Esophagus (tissue), 2 donors: ENCODE data around the gene RAB40A. TPM values are rescaled to one million over a fixed set of nuclear protein-coding genes. Genes with fewer than 3 reads are reported as not detected.

Experiments
- H3K27ac ChIP-seq, 2 donors: one replicate each; pipeline ENCODE4 v1.5.1; 2013; ENCODE audit warnings: low read depth in 2 of 2, mild to moderate bottlenecking in 2 of 2, inconsistent platforms in 1 of 2, low read length in 1 of 2, moderate library complexity in 1 of 2
- H3K27me3 ChIP-seq, 2 donors: one replicate each; pipeline ENCODE4 v1.6.1; 2013; ENCODE audit warnings: low read length in 2 of 2, control low read depth in 1 of 2, mild to moderate bottlenecking in 1 of 2; ENCODE audit not compliant: insufficient read depth in 2 of 2, control insufficient read depth in 1 of 2
- H3K36me3 ChIP-seq, 2 donors: one replicate each; pipeline ENCODE4 v1.6.1; 2013; ENCODE audit warnings: low read length in 1 of 2; ENCODE audit not compliant: control insufficient read depth in 2 of 2, insufficient read depth in 2 of 2
- H3K4me1 ChIP-seq, 2 donors: one replicate each; pipeline ENCODE4 v1.6.1; 2013; ENCODE audit warnings: low read length in 1 of 2; ENCODE audit not compliant: control insufficient read depth in 2 of 2, insufficient read depth in 2 of 2
- H3K4me3 ChIP-seq, 2 donors: one replicate each; pipeline ENCODE4 v1.5.1; 2013; ENCODE audit warnings: low read length in 2 of 2, mild to moderate bottlenecking in 2 of 2, low read depth in 1 of 2, moderate library complexity in 1 of 2
- H3K9me3 ChIP-seq, 2 donors: one replicate each; pipeline ENCODE4 v1.6.1; 2013; ENCODE audit warnings: mild to moderate bottlenecking in 2 of 2, low read depth in 1 of 2, low read length in 1 of 2, moderate library complexity in 1 of 2; ENCODE audit not compliant: control insufficient read depth in 2 of 2, insufficient read depth in 1 of 2
- WGBS, 2 donors: extraction: QIAGEN DNeasy Blood & Tissue Kit; methylation state at CpG; one replicate each; pipeline ENCODE4 v1.1.7; 2013; 5-methylcytosine and 5-hydroxymethylcytosine counted together
- polyA plus RNA-seq, 2 donors: library from polyadenylated mRNA; stranded (reverse); fragments of 200-250 nt; gene quantifications; one replicate each; pipeline ENCODE4 v1.2.3, GENCODE V29; 2013
- donor health status: healthy with polysubstance abuse.
- donor health status: Bipolar disorder and iron deficiency.

Gene RAB40A
- polyA plus RNA-seq, 2 donors: 0.94 to 1.2 TPM

- 83 to 95% methylated on average over 1 of the region's 1 CpG for WGBS, 2 donors
- Histone ChIP-seq H3K36me3 (no peaks in the 10 kb centered on the region), H3K4me3 (no peak overlapping the region), H3K27ac (no peak overlapping the region), H3K9me3 (no peaks in the 10 kb centered on the region), H3K4me1 (no peaks in the 10 kb centered on the region), H3K27me3 (peaks cover 0 to 5% of the 10 kb centered on the region in 2 donors)
Observed at GRCh38 chrX:103530545-103530944, 11.3 kb upstream of the RAB40A start.

GRCh38 chrX:103529550-103529949, 10.3 kb upstream of the RAB40A start:
- H3K9me3 ChIP-seq: no peaks in the 10 kb centered on the region
- no peak overlapping the region for H3K27ac ChIP-seq
- no peaks in the 10 kb centered on the region for H3K4me1 ChIP-seq
- WGBS, 2 donors: 55 to 83% methylated on average over 3 of the region's 3 CpGs
- H3K4me3 ChIP-seq: no peak overlapping the region
- H3K27me3 ChIP-seq: peaks cover 0 to 5% of the 10 kb centered on the region in 2 donors
- H3K36me3 ChIP-seq: no peaks in the 10 kb centered on the region

- no peaks in the 10 kb centered on the region for H3K4me1 ChIP-seq
- no peak overlapping the region for H3K27ac ChIP-seq
- peaks cover 0 to 5% of the 10 kb centered on the region in 2 donors for H3K27me3 ChIP-seq
- H3K4me3 ChIP-seq: no peak overlapping the region
- H3K9me3 ChIP-seq: no peaks in the 10 kb centered on the region
- no peaks in the 10 kb centered on the region for H3K36me3 ChIP-seq
- 64 to 89% methylated on average over 2 of the region's 2 CpGs for WGBS, 2 donors
Observed at GRCh38 chrX:103524747-103525146, 5.5 kb upstream of the RAB40A start.

GRCh38 chrX:103523605-103524004, 4.3 kb upstream of the RAB40A start:
- WGBS, 2 donors: 76 to 95% methylated on average over 2 of the region's 2 CpGs

GRCh38 chrX:103520386-103520785, 1.1 kb upstream of the RAB40A start:
- WGBS, 2 donors: 50 to 55% methylated on average over 4 of the region's 4 CpGs
- Histone ChIP-seq H3K27ac (no peak overlapping the region), H3K9me3 (no peaks in the 10 kb centered on the region), H3K4me3 (no peak overlapping the region), H3K36me3 (no peaks in the 10 kb centered on the region), H3K27me3 (no peaks in the 10 kb centered on the region), H3K4me1 (no peaks in the 10 kb centered on the region)

More at GRCh38 chrX:103523605-103524004, 4.3 kb upstream of the RAB40A start:
- H3K4me1 ChIP-seq: no peaks in the 10 kb centered on the region
- no peak overlapping the region for H3K27ac ChIP-seq
- peaks cover 0 to 5% of the 10 kb centered on the region in 2 donors for H3K27me3 ChIP-seq
- H3K4me3 ChIP-seq: no peak overlapping the region
- no peaks in the 10 kb centered on the region for H3K36me3 ChIP-seq
- no peaks in the 10 kb centered on the region for H3K9me3 ChIP-seq

- Histone ChIP-seq H3K27ac (no peak overlapping the region), H3K9me3 (no peaks in the 10 kb centered on the region), H3K27me3 (no peaks in the 10 kb centered on the region), H3K4me1 (no peaks in the 10 kb centered on the region), H3K4me3 (no peak overlapping the region), H3K36me3 (no peaks in the 10 kb centered on the region)
- 90 to 97% methylated on average over 2 of the region's 2 CpGs for WGBS, 2 donors
Observed at GRCh38 chrX:103518571-103518970, 718 bp downstream of the RAB40A start.

GRCh38 chrX:103517246-103517645, 2.0 kb downstream of the RAB40A start:
- H3K9me3 ChIP-seq: no peaks in the 10 kb centered on the region
- H3K4me1 ChIP-seq: no peaks in the 10 kb centered on the region
- no peaks in the 10 kb centered on the region for H3K27me3 ChIP-seq
- H3K4me3 ChIP-seq: no peak overlapping the region
- 36 to 73% methylated on average over 2 of the region's 2 CpGs for WGBS, 2 donors
- H3K27ac ChIP-seq: no peak overlapping the region
- H3K36me3 ChIP-seq: no peaks in the 10 kb centered on the region

- Histone ChIP-seq H3K4me1 (no peaks in the 10 kb centered on the region), H3K9me3 (no peaks in the 10 kb centered on the region), H3K4me3 (no peak overlapping the region), H3K36me3 (no peaks in the 10 kb centered on the region), H3K27ac (no peak overlapping the region), H3K27me3 (no peaks in the 10 kb centered on the region)
- WGBS, 2 donors: 59 to 66% methylated on average over 4 of the region's 4 CpGs
Observed at GRCh38 chrX:103513476-103514108, 5.7 kb downstream of the RAB40A start.

- no peak overlapping the region for H3K4me3 ChIP-seq
- 63 to 72% methylated on average over 5 of the region's 5 CpGs for WGBS, 2 donors
- H3K4me1 ChIP-seq: no peaks in the 10 kb centered on the region
- H3K27me3 ChIP-seq: no peaks in the 10 kb centered on the region
- H3K9me3 ChIP-seq: no peaks in the 10 kb centered on the region
- H3K27ac ChIP-seq: no peak overlapping the region
- H3K36me3 ChIP-seq: no peaks in the 10 kb centered on the region
Observed at GRCh38 chrX:103513067-103513466, 6.2 kb downstream of the RAB40A start.

GRCh38 chrX:103510031-103510430, 9.3 kb downstream of the RAB40A start:
- H3K27me3 ChIP-seq: no peaks in the 10 kb centered on the region
- no peak overlapping the region for H3K27ac ChIP-seq
- no peak overlapping the region for H3K4me3 ChIP-seq
- WGBS, 2 donors: 78 to 91% methylated on average over 6 of the region's 6 CpGs
- H3K36me3 ChIP-seq: no peaks in the 10 kb centered on the region
- no peaks in the 10 kb centered on the region for H3K9me3 ChIP-seq
- H3K4me1 ChIP-seq: no peaks in the 10 kb centered on the region
